Keratinocyte (primary cell): Measurements from ENCODE around the gene KNCN. TPM values are rescaled to one million over a fixed set of nuclear protein-coding genes. Genes with fewer than 3 reads are reported as not detected.

Source experiments
- DNase-seq: peaks from one replicate; pipeline ENCODE4 v3.0.0-alpha.2; 2011; ENCODE audit warnings: low read depth, missing footprints, low spot score
- FAIRE-seq: peaks from 2 replicates; lab custom pipeline; 2011; peaks lifted over from hg19 to GRCh38; lab: Jason Lieb, UNC
- H2AFZ ChIP-seq: 2 replicates; pipeline ENCODE4 v1.6.0; 2012; ENCODE audit warnings: low read length, control low read depth, inconsistent platforms; ENCODE audit not compliant: control insufficient read depth
- H3K27ac ChIP-seq: 2 replicates; pipeline ENCODE4 v1.5.1; 2011; ENCODE audit warnings: low read length; ENCODE audit not compliant: control insufficient read depth, insufficient read depth
- H3K27me3 ChIP-seq: 3 replicates; pipeline ENCODE4 v1.6.0; 2011; ENCODE audit warnings: low read length; ENCODE audit not compliant: control insufficient read depth, insufficient read depth; ENCODE audit errors: extremely low read depth
- H3K36me3 ChIP-seq, 2 experiments: 2 replicates in 1 of 2; 3 replicates in 1 of 2; pipeline ENCODE4 v1.5.1; 2011; ENCODE audit warnings: low read length in 2 of 2, mild to moderate bottlenecking in 1 of 2; ENCODE audit not compliant: control insufficient read depth in 2 of 2, insufficient read depth in 2 of 2; ENCODE audit errors: extremely low read depth in 1 of 2
- H3K4me1 ChIP-seq: 3 replicates; pipeline ENCODE4 v1.5.1; 2011; ENCODE audit warnings: low read length; ENCODE audit not compliant: control insufficient read depth, insufficient read depth; ENCODE audit errors: extremely low read depth
- H3K4me2 ChIP-seq: 3 replicates; pipeline ENCODE4 v1.6.0; 2011; ENCODE audit warnings: low read depth, low read length; ENCODE audit not compliant: control insufficient read depth, insufficient read depth; ENCODE audit errors: extremely low read depth
- H3K4me3 ChIP-seq, 3 experiments: fragments of 200-600 bp in 1 of 3; sonication (generic) in 1 of 3; 2 replicates in 2 of 3; 3 replicates in 1 of 3; pipeline ENCODE4 v1.5.1; 2011 to 2016; ENCODE audit warnings: low read length in 3 of 3, mild to moderate bottlenecking in 3 of 3, control low read depth in 2 of 3, inconsistent platforms in 1 of 3, low read depth in 1 of 3, mixed read lengths in 1 of 3, mixed run types in 1 of 3, moderate library complexity in 1 of 3; ENCODE audit not compliant: control insufficient read depth in 2 of 3, insufficient read depth in 2 of 3; ENCODE audit errors: extremely low read depth in 1 of 3
- H3K79me2 ChIP-seq: 2 replicates; pipeline ENCODE4 v1.6.0; 2012; ENCODE audit warnings: low read length; ENCODE audit not compliant: control insufficient read depth, insufficient read depth
- H3K9ac ChIP-seq: 3 replicates; pipeline ENCODE4 v1.6.0; 2011; ENCODE audit warnings: low read length; ENCODE audit not compliant: control insufficient read depth, insufficient read depth; ENCODE audit errors: extremely low read depth
- H3K9me1 ChIP-seq: 3 replicates; pipeline ENCODE4 v1.6.0; 2011; ENCODE audit warnings: low read length; ENCODE audit not compliant: control insufficient read depth, insufficient read depth; ENCODE audit errors: extremely low read depth
- H3K9me3 ChIP-seq: 2 replicates; pipeline ENCODE4 v1.5.1; 2012; ENCODE audit warnings: low read depth, low read length; ENCODE audit not compliant: control insufficient read depth
- H4K20me1 ChIP-seq: 3 replicates; pipeline ENCODE4 v1.6.0; 2011; ENCODE audit warnings: low read length; ENCODE audit not compliant: control insufficient read depth, insufficient read depth; ENCODE audit errors: extremely low read depth
- CTCF ChIP-seq, 3 experiments: IDR thresholded peaks in 1 of 3; conservative IDR thresholded peaks in 1 of 3; optimal IDR thresholded peaks in 1 of 3; 2 replicates in 2 of 3; 3 replicates in 1 of 3; pipeline versions ENCODE3 to v1.5.1; 2011; ENCODE audit warnings: low read length in 3 of 3, mild to moderate bottlenecking in 3 of 3, moderate library complexity in 2 of 3, control low read depth in 1 of 3, inconsistent platforms in 1 of 3; ENCODE audit not compliant: insufficient read depth in 2 of 3; ENCODE audit errors: extremely low read depth in 1 of 3
- EZH2 ChIP-seq: IDR thresholded peaks from one replicate; pipeline ENCODE4 v1.6.1; 2012; ENCODE audit warnings: inconsistent platforms, mild to moderate bottlenecking, low read length, moderate library complexity
- dilution Hi-C: fragments of 300-500 bp; cut with MboI; formaldehyde crosslinking; loops from one replicate; pipeline ENCODE4 v1.7.0; 2020; ENCODE audit warnings: low sequenced_read_pairs; ENCODE audit not compliant: extremely low pct_ligation_motif_present
- polyA plus RNA-seq, 5 experiments: library from polyadenylated mRNA; depleted of rRNA in 3 of 5; stranded (reverse) in 3 of 5; stranded (forward) in 1 of 5; unstranded in 1 of 5; fragments of >200 nt; gene quantifications; 1 replicate in 1 of 5; 2 replicates in 3 of 5; 3 replicates in 1 of 5; pipeline versions ENCODE4 v1.2.1 to v1.2.3, GENCODE V29; 2011 to 2012; ENCODE audit warnings: missing spikeins in 2 of 5, low read depth in 1 of 5, low replicate concordance in 1 of 5

Gene KNCN
- polyA plus RNA-seq, 1 donor (not counting 4 experiments of a cell fraction or from before 2014, with no cell fraction given) = not detected

- TF ChIP-seq CTCF (optimal IDR thresholded peaks at IDR 0.05 in 1 of 3, IDR thresholded peaks at IDR 0.05 in 1 of 3, conservative IDR thresholded peaks at IDR 0.05 in 1 of 3; ENCODE audit: extremely low read depth in 1 of 3, insufficient read depth in 2 of 3, low read length in 3 of 3) (no peak), EZH2 (no peak)
- Histone ChIP-seq H3K9ac (no peak overlapping the region), H3K4me1 (peaks cover 37% of the 10 kb centered on the region), H3K36me3 (no peaks in the 10 kb centered on the region), H3K9me1 (no peaks in the 10 kb centered on the region), H3K4me2 (no peak overlapping the region), H2AFZ (no peak overlapping the region), H3K4me3 (no peak overlapping the region), H4K20me1 (no peaks in the 10 kb centered on the region), H3K9me3 (no peaks in the 10 kb centered on the region), H3K79me2 (no peaks in the 10 kb centered on the region), H3K27ac (no peak overlapping the region), H3K27me3 (peaks cover 9% of the 10 kb centered on the region)
- dilution Hi-C loops = no loop called here
- DNase-seq (no peak), FAIRE-seq (no peak)
Observed at GRCh38 chr1:46525253-46525983, 26.0 kb downstream of the KNCN start.

GRCh38 chr1:46524843-46525242, 26.6 kb downstream of the KNCN start:
- no peak overlapping the region for H3K4me3 ChIP-seq
- H3K27me3 ChIP-seq = peaks cover 9% of the 10 kb centered on the region
- H3K27ac ChIP-seq = no peak overlapping the region
- no peaks in the 10 kb centered on the region for H3K9me3 ChIP-seq
- H3K9me1 ChIP-seq = no peaks in the 10 kb centered on the region
- no peaks in the 10 kb centered on the region for H3K36me3 ChIP-seq
- H3K4me1 ChIP-seq = peaks cover 42% of the 10 kb centered on the region
- TF ChIP-seq CTCF (optimal IDR thresholded peaks at IDR 0.05 in 1 of 3, IDR thresholded peaks at IDR 0.05 in 1 of 3, conservative IDR thresholded peaks at IDR 0.05 in 1 of 3; ENCODE audit: extremely low read depth in 1 of 3, insufficient read depth in 2 of 3, low read length in 3 of 3) (no peak), EZH2 (no peak)
- no peak for DNase-seq
- no peak overlapping the region for H3K9ac ChIP-seq
- H4K20me1 ChIP-seq = no peaks in the 10 kb centered on the region
- H3K79me2 ChIP-seq = no peaks in the 10 kb centered on the region
- no peak overlapping the region for H2AFZ ChIP-seq
- dilution Hi-C loops = no loop called here
- no peak overlapping the region for H3K4me2 ChIP-seq
- FAIRE-seq = no peak
